ENCODE results near the gene IFT80.

IFT80 gene

GRCh38 chr3:160399125-160400029, at the start of gene IFT80, which contains the start of gene SMC4:
Gene IFT80, minus strand, starts transcription at chr3:160399225. Its CDS starts 14,625 bp downstream, at chr3:160384600.
Gene SMC4, plus strand, starts transcription at chr3:160399650. Its CDS starts 1,177 bp downstream, at chr3:160400827.
- ChIA-PET POLR2A (ENCODE audit: low non-redundant PET) (no interaction called here), CTCF (interaction anchor here (0.6 to 1.6 kb wide), 3 partner anchors 14 to 1024 kb away, joined by 3 to 8 read pairs (median 3); no protein-coding TSS in a partner anchor)
- TF ChIP-seq CTCF (conservative IDR thresholded peaks at IDR 0.05; ENCODE audit: low read depth), result no peak
- DNase-seq (ENCODE audit: low spot score), result peak; percentile 96
- peak within 1 kb of the TSS; percentile 98 for H3K27ac ChIP-seq

- no peak for TF ChIP-seq CTCF (conservative IDR thresholded peaks at IDR 0.05; ENCODE audit: low read depth)
- ChIA-PET CTCF (no interaction called here), POLR2A (ENCODE audit: low non-redundant PET) (no interaction called here)
- DNase-seq (ENCODE audit: low spot score), result peak; percentile 21
- no peak overlapping the region for H3K27ac ChIP-seq
These were observed 48.5 kb upstream of the IFT80 start for GRCh38 chr3:160447544-160447943.

- TF ChIP-seq CTCF (conservative IDR thresholded peaks at IDR 0.05; ENCODE audit: low read depth), result no peak
- CTCF ChIA-PET, result interaction anchor here (0.6 kb wide), 1 partner anchor 41 kb away, joined by 3 read pairs; no protein-coding TSS in a partner anchor
- POLR2A ChIA-PET (ENCODE audit: low non-redundant PET), result no interaction called here
- DNase-seq (ENCODE audit: low spot score), result no peak
- H3K27ac ChIP-seq, result no peak overlapping the region
These were observed 47.6 kb upstream of the IFT80 start for GRCh38 chr3:160446522-160447056.

GRCh38 chr3:160445854-160446253, 46.8 kb upstream of the IFT80 start:
- H3K27ac ChIP-seq, result 0 out of 2 replicates have a peak overlapping the region, but pooled peaks have one; percentile 17
- ChIA-PET CTCF (no interaction called here), POLR2A (ENCODE audit: low non-redundant PET) (no interaction called here)
- no peak for DNase-seq (ENCODE audit: low spot score)
- TF ChIP-seq CTCF (conservative IDR thresholded peaks at IDR 0.05; ENCODE audit: low read depth), result no peak

- no peak overlapping the region for H3K27ac ChIP-seq
- DNase-seq (ENCODE audit: low spot score), result peak; percentile 32
- no peak for TF ChIP-seq CTCF (conservative IDR thresholded peaks at IDR 0.05; ENCODE audit: low read depth)
- POLR2A ChIA-PET (ENCODE audit: low non-redundant PET), result no interaction called here
- CTCF ChIA-PET, result interaction anchor here (0.6 kb wide), 1 partner anchor 43 kb away, joined by 3 read pairs; no protein-coding TSS in a partner anchor
These were observed 45.4 kb upstream of the IFT80 start for GRCh38 chr3:160444411-160444810.

- TF ChIP-seq CTCF (conservative IDR thresholded peaks at IDR 0.05; ENCODE audit: low read depth), result no peak
- H3K27ac ChIP-seq, result no peak overlapping the region
- DNase-seq (ENCODE audit: low spot score), result no peak
- POLR2A ChIA-PET (ENCODE audit: low non-redundant PET), result no interaction called here
- CTCF ChIA-PET, result no interaction called here
These were observed 41.7 kb upstream of the IFT80 start for GRCh38 chr3:160440687-160441086.

Data from RWPE1 (cell line).